Measurements from ENCODE around the gene H6PD. TPM values are rescaled to one million over a fixed set of nuclear protein-coding genes. Genes with fewer than 3 reads are reported as not detected.
A peak's percentile ranks its signal among the peaks of the same experiment; 100 is the strongest.

Gene H6PD
- total RNA-seq, 4 donors from 2014 or later, result 37.3 to 65.1 (median 44.4) TPM

GRCh38 chr1:9229549-9229948, 5.0 kb upstream of the H6PD start:
- H3K36me3 ChIP-seq, result no peaks in the 10 kb centered on the region
- DNase-seq (no peak), ATAC-seq (no peak)
- H3K9me3 ChIP-seq, result no peaks in the 10 kb centered on the region
- peaks cover 24 to 30% of the 10 kb centered on the region in 2 donors for H3K4me1 ChIP-seq
- intact Hi-C loops (cut with DNase I; ENCODE audit: low total_unique reads), result no loop called here
- no peak for TF ChIP-seq CTCF (IDR thresholded peaks at IDR 0.05 in 4 of 5, conservative IDR thresholded peaks at IDR 0.05 in 1 of 5)
- no peak for TF ChIP-seq POLR2A (IDR thresholded peaks at IDR 0.05)
- no peak overlapping the region for H3K27ac ChIP-seq
- no peaks in the 10 kb centered on the region for H3K27me3 ChIP-seq
- in situ Hi-C loops (cut with MboI; ENCODE audit: low sequenced_read_pairs in 4 of 4), result no loop called here
- H3K4me3 ChIP-seq, result no peak overlapping the region

- intact Hi-C loops (cut with DNase I; ENCODE audit: low total_unique reads) (loop anchor here (5.0 to 10.0 kb wide), 4 partner anchors 49 to 1624 kb away; partner anchors contain the start of gene SLC2A5), in situ Hi-C loops (cut with MboI; ENCODE audit: low sequenced_read_pairs in 4 of 4) (no loop called here)
- H3K27me3 ChIP-seq, result no peaks in the 10 kb centered on the region
- peak overlapping the region; percentile 86 to 99 (median 92) for H3K27ac ChIP-seq
- H3K36me3 ChIP-seq, result no peaks in the 10 kb centered on the region
- ATAC-seq (no peak), DNase-seq (no peak)
- H3K4me1 ChIP-seq, result peaks cover 31 to 36% of the 10 kb centered on the region in 2 donors
- no peak overlapping the region for H3K4me3 ChIP-seq
- TF ChIP-seq POLR2A (IDR thresholded peaks at IDR 0.05) (no peak), CTCF (IDR thresholded peaks at IDR 0.05 in 4 of 5, conservative IDR thresholded peaks at IDR 0.05 in 1 of 5) (no peak)
- no peaks in the 10 kb centered on the region for H3K9me3 ChIP-seq
Observed at GRCh38 chr1:9230869-9231533, 3.6 kb upstream of the H6PD start.

GRCh38 chr1:9231648-9232332, 2.8 kb upstream of the H6PD start:
- Histone ChIP-seq H3K27me3 (no peaks in the 10 kb centered on the region), H3K4me3 (peak overlapping the region in 1 of 4 donors; percentile 21), H3K9me3 (no peaks in the 10 kb centered on the region), H3K27ac (peak overlapping the region; percentile 86 to 99 (median 92)), H3K4me1 (peaks cover 39 to 43% of the 10 kb centered on the region in 2 donors), H3K36me3 (no peaks in the 10 kb centered on the region)
- peak; percentile 49 to 54 for ATAC-seq
- in situ Hi-C loops (cut with MboI; ENCODE audit: low sequenced_read_pairs in 4 of 4), result no loop called here
- peak; percentile 28 to 56 for DNase-seq
- intact Hi-C loops (cut with DNase I; ENCODE audit: low total_unique reads), result loop anchor here (2.0 to 10.0 kb wide), 6 partner anchors 49 to 1623 kb away; partner anchors contain the start of genes GPR157 and SLC2A5
- TF ChIP-seq POLR2A (IDR thresholded peaks at IDR 0.05), result peak; percentile 34 to 63
- no peak for TF ChIP-seq CTCF (IDR thresholded peaks at IDR 0.05 in 4 of 5, conservative IDR thresholded peaks at IDR 0.05 in 1 of 5)

- intact Hi-C loops (cut with DNase I; ENCODE audit: low total_unique reads), result loop anchor here (2.0 to 10.0 kb wide), 6 partner anchors 51 to 1621 kb away; partner anchors contain the start of genes GPR157 and SLC2A5
- Histone ChIP-seq H3K9me3 (no peaks in the 10 kb centered on the region), H3K4me3 (peak overlapping the region in 3 of 4 donors; percentile 44 to 77 (median 56)), H3K27me3 (no peaks in the 10 kb centered on the region), H3K27ac (peak overlapping the region; percentile 86 to 99 (median 92)), H3K4me1 (peaks cover 54 to 58% of the 10 kb centered on the region in 2 donors), H3K36me3 (no peaks in the 10 kb centered on the region)
- TF ChIP-seq POLR2A (IDR thresholded peaks at IDR 0.05), result peak; percentile 64 to 74
- TF ChIP-seq CTCF (IDR thresholded peaks at IDR 0.05 in 4 of 5, conservative IDR thresholded peaks at IDR 0.05 in 1 of 5), result no peak
- ATAC-seq, result peak; percentile 57 to 67
- in situ Hi-C loops (cut with MboI; ENCODE audit: low sequenced_read_pairs in 4 of 4), result no loop called here
- peak; percentile 80 to 97 for DNase-seq
Observed at GRCh38 chr1:9233241-9233941, 1.2 kb upstream of the H6PD start.

All from gastrocnemius medialis (tissue), 4 donors.